ENCODE results near the gene SPATA22.

DNA sequence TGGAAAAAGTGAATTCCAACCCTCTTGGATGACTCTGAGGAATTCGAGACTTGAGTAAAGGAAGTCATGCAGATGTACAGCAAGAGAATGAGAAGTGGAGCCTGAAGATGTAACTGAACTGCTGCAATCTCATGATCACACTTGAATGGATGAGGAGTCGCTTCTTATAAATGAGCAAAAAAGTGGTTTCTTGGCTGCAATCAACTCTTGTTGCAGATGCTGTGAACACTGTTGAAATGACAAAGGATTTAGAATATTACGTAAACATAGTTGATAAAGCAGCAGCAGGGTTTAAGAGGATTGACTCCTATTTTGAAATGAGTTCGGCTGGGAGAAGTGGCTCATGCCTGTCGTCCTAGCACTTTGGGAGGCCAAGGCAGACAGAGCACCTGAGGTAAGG lies 29.7 kb upstream of the SPATA22 start:
- no peak for TF ChIP-seq MXI1 (IDR thresholded peaks at IDR 0.05; ENCODE audit: borderline replicate concordance, low read depth, low read length)
- TF ChIP-seq, protein P1, sequence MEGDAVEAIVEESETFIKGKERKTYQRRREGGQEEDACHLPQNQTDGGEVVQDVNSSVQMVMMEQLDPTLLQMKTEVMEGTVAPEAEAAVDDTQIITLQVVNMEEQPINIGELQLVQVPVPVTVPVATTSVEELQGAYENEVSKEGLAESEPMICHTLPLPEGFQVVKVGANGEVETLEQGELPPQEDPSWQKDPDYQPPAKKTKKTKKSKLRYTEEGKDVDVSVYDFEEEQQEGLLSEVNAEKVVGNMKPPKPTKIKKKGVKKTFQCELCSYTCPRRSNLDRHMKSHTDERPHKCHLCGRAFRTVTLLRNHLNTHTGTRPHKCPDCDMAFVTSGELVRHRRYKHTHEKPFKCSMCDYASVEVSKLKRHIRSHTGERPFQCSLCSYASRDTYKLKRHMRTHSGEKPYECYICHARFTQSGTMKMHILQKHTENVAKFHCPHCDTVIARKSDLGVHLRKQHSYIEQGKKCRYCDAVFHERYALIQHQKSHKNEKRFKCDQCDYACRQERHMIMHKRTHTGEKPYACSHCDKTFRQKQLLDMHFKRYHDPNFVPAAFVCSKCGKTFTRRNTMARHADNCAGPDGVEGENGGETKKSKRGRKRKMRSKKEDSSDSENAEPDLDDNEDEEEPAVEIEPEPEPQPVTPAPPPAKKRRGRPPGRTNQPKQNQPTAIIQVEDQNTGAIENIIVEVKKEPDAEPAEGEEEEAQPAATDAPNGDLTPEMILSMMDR (conservative IDR thresholded peaks at IDR 0.05; ENCODE audit: low read depth, low read length), result no peak
- TF ChIP-seq CHD1 (IDR thresholded peaks at IDR 0.05; ENCODE audit: low read depth, low read length), result no peak
- TF ChIP-seq POLR2A (IDR thresholded peaks at IDR 0.05; ENCODE audit: low read depth, low read length), result no peak
- TF ChIP-seq RAD21 (IDR thresholded peaks at IDR 0.05; ENCODE audit: low read length), result no peak
- TF ChIP-seq RFX5 (IDR thresholded peaks at IDR 0.05; ENCODE audit: low read depth, low read length), result no peak
- no peak for TF ChIP-seq NFE2L2 (IDR thresholded peaks at IDR 0.05; ENCODE audit: low read depth, low read length)

Data from IMR-90 (cell line).